IPS-NIHi7 (cell line): Measurements from ENCODE around the gene CHID1.

Experiments used
- DNase-seq: peaks from one replicate; pipeline ENCODE4 v3.0.0; 2012; ENCODE audit warnings: mixed read lengths; ENCODE audit errors: extremely low spot score

Gene CHID1

GRCh38 chr11:849951-850774, 60.4 kb downstream of the CHID1 start:
- no peak for DNase-seq

- DNase-seq: peak; percentile 91
Measured at GRCh38 chr11:849104-849824, 61.3 kb downstream of the CHID1 start.

- peak; percentile 74 for DNase-seq
Measured at GRCh38 chr11:848380-848931, 62.2 kb downstream of the CHID1 start.

GRCh38 chr11:847876-848275, 62.7 kb downstream of the CHID1 start:
- no peak for DNase-seq

- DNase-seq: no peak
Measured at GRCh38 chr11:846496-847098, 64.0 kb downstream of the CHID1 start.

- no peak for DNase-seq
Measured at GRCh38 chr11:845872-846495, 64.6 kb downstream of the CHID1 start.

GRCh38 chr11:844693-845644, 65.6 kb downstream of the CHID1 start:
- peak; percentile 81 for DNase-seq

- peak; percentile 86 for DNase-seq
Measured at GRCh38 chr11:843818-844692, 66.6 kb downstream of the CHID1 start.

GRCh38 chr11:843086-843734, 67.4 kb downstream of the CHID1 start:
- DNase-seq: no peak

GRCh38 chr11:842370-843002, 68.1 kb downstream of the CHID1 start, which contains the start of the genes POLR2L and TSPAN4:
POLR2L (minus strand) TSS chr11:842529; CDS start chr11:842508, 21 bp downstream.
TSPAN4 (plus strand) TSS chr11:842852; CDS start chr11:850305, 7,453 bp downstream.
- DNase-seq: peak; percentile 74

GRCh38 chr11:841981-842369, 68.6 kb downstream of the CHID1 start:
- DNase-seq: no peak

GRCh38 chr11:839875-840617, 70.6 kb downstream of the CHID1 start:
- peak; percentile 31 for DNase-seq

- no peak for DNase-seq
Measured at GRCh38 chr11:839280-839623, 71.4 kb downstream of the CHID1 start.

- peak; percentile 58 for DNase-seq
Measured at GRCh38 chr11:838441-839279, 72.0 kb downstream of the CHID1 start.

GRCh38 chr11:837990-838307, 72.7 kb downstream of the CHID1 start:
- no peak for DNase-seq

- DNase-seq: no peak
Measured at GRCh38 chr11:837189-837989, 73.2 kb downstream of the CHID1 start.
